HepG2 (cell line): Measurements from ENCODE around the gene MCC. TPM values are rescaled to one million over a fixed set of nuclear protein-coding genes. Genes with fewer than 3 reads are reported as not detected.
"Not testable (repeated sequence)": the region's sequence is repeated elsewhere in the genome, so short reads cannot be mapped to it uniquely, and the experiment has no call there.

Experiments used
- BORCS8-MEF2B ChIP-seq: sonication (generic); formaldehyde crosslinking; IDR thresholded peaks from 2 replicates; pipeline ENCODE4 v1.8.0; 2022; ENCODE audit warnings: mild to moderate bottlenecking, missing genetic modification reagents
- HNF4A ChIP-seq: sonication (generic); formaldehyde crosslinking; IDR thresholded peaks from 2 replicates; pipeline ENCODE4 v1.4.0; 2020; ENCODE audit warnings: missing genetic modification reagents
- MED1 ChIP-seq: sonication (generic); formaldehyde crosslinking; IDR thresholded peaks from 2 replicates; pipeline ENCODE4 v1.4.0; 2020; ENCODE audit warnings: missing genetic modification reagents
- MYC ChIP-seq: sonication (generic); formaldehyde crosslinking; IDR thresholded peaks from 2 replicates; pipeline ENCODE4 v1.9.0; 2021; ENCODE audit warnings: missing genetic modification reagents, borderline replicate concordance
- NR2C2 ChIP-seq: sonication (generic); formaldehyde crosslinking; IDR thresholded peaks from 2 replicates; pipeline ENCODE4 v1.4.0; 2020; ENCODE audit warnings: missing genetic modification reagents, mild to moderate bottlenecking, moderate library complexity, borderline replicate concordance
- RAD21 ChIP-seq: fragments of 450-650 bp; formaldehyde crosslinking; IDR thresholded peaks from 2 replicates; pipeline ENCODE4 v1.5.0; 2020; ENCODE audit warnings: mild to moderate bottlenecking
- SOX6 ChIP-seq, 2 experiments: fragments of 450-650 bp in 1 of 2; sonication (generic) in 1 of 2; formaldehyde crosslinking in 1 of 2; IDR thresholded peaks; 2 replicates each; pipeline versions ENCODE4 v1.4.0 to v1.6.1; 2017 to 2020; ENCODE audit warnings: antibody characterized with exemption in 1 of 2, mild to moderate bottlenecking in 1 of 2, missing genetic modification reagents in 1 of 2
- SP5 ChIP-seq: IDR thresholded peaks from 2 replicates; pipeline ENCODE4 v1.6.1; 2016; ENCODE audit warnings: low read depth, borderline replicate concordance
- STAG1 ChIP-seq: sonication (generic); formaldehyde crosslinking; IDR thresholded peaks from 2 replicates; pipeline ENCODE4 v1.4.0; 2020; ENCODE audit warnings: missing genetic modification reagents
- ZFY ChIP-seq: sonication (generic); formaldehyde crosslinking; IDR thresholded peaks from 2 replicates; pipeline ENCODE4 v1.4.0; 2020; ENCODE audit warnings: missing genetic modification reagents
- ZNF614 ChIP-seq: IDR thresholded peaks from 2 replicates; pipeline ENCODE4 v1.6.1; 2018; ENCODE audit warnings: missing biosample characterization, missing genetic modification reagents, inconsistent platforms, borderline replicate concordance
- ZNF792 ChIP-seq: IDR thresholded peaks from 2 replicates; pipeline ENCODE4 v1.6.1; 2016
- polyA plus RNA-seq, 8 experiments: library from polyadenylated mRNA; depleted of rRNA in 3 of 8; stranded (reverse) in 7 of 8; unstranded in 1 of 8; fragments of >200 nt; fragmentation: Illumina TruSeq in 4 of 8; extraction: Trizol in 4 of 8; gene quantifications; 2 replicates each; pipeline versions ENCODE4 v1.2.1 to v1.2.3, GENCODE V29; 2011 to 2016; ENCODE audit warnings: low read depth in 4 of 8, missing spikeins in 1 of 8, mixed read lengths in 1 of 8; ENCODE audit not compliant: insufficient read depth in 1 of 8
- total RNA-seq, 5 experiments: library from RNA; depleted of rRNA; stranded (reverse); fragments of >200 nt; fragmentation: Illumina TruSeq; extraction: Trizol; gene quantifications; 2 replicates each; pipeline ENCODE4 v1.2.3, GENCODE V29; 2016; ENCODE audit warnings: low read depth in 1 of 5
- TF ChIP-seq, protein P1 (sequence below): sonication (generic); formaldehyde crosslinking; IDR thresholded peaks from 2 replicates; pipeline ENCODE4 v1.5.0; 2020; ENCODE audit warnings: mild to moderate bottlenecking, missing genetic modification reagents, moderate library complexity
- TF ChIP-seq, protein P2 (sequence below): sonication (generic); formaldehyde crosslinking; IDR thresholded peaks from 2 replicates; pipeline ENCODE4 v1.4.0; 2020; ENCODE audit warnings: missing genetic modification reagents, low read depth, mild to moderate bottlenecking, borderline replicate concordance
- TF ChIP-seq, protein P3 (sequence below): sonication (generic); formaldehyde crosslinking; IDR thresholded peaks from 2 replicates; pipeline ENCODE4 v1.5.1; 2020; ENCODE audit warnings: mild to moderate bottlenecking, moderate library complexity, missing genetic modification reagents
- TF ChIP-seq, protein P4 (sequence below): IDR thresholded peaks from 2 replicates; pipeline ENCODE4 v1.6.1; 2016; ENCODE audit warnings: mild to moderate bottlenecking
- TF ChIP-seq, protein P5 (sequence below): sonication (generic); formaldehyde crosslinking; IDR thresholded peaks from 2 replicates; pipeline ENCODE4 v1.4.0; 2020; ENCODE audit warnings: missing genetic modification reagents
- TF ChIP-seq, protein P6 (sequence below): IDR thresholded peaks from 2 replicates; pipeline ENCODE4 v1.6.1; 2016

Gene MCC
- total and polyA plus RNA-seq, 2 of the 13 experiments (the other 11 are each of a cell fraction or from before 2014, with no cell fraction given), result 0.55 to 2.4 TPM

DNA sequence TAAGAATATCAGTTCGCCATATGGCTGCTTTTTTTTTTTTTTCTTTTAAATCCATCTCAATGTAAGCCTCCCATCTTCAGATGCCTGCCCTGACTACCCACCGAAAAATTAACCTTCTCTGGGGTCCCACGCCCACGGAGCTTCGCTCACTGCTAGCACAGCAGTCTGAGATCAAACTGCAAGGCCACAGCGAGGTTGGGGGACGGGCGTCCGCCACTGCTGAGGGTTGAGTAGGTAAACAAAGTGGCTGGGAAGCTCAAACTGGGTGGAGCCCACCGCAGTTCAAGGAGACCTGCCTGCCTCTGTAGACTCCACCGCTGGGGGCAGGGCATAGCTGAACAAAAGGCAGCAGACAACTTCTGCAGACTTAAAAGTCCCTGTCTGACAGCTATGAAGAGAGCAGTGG is 414.6 kb downstream of the MCC start (continued):
- TF ChIP-seq MED1 (CRISPR knock-in tag) (peak; percentile 29; the same call in 1 of the 2 replicates), ZFY (peak; percentile 44; the same call in 1 of the 2 replicates), NR2C2 (CRISPR knock-in tag) (peak; percentile 15; the same call in 1 of the 2 replicates), STAG1 (CRISPR knock-in tag) (peak; percentile 59), MYC (CRISPR knock-in tag) (0 out of 2 replicates have a peak, but pooled peaks have one; percentile 21), ZNF792 (CRISPR knock-in tag) (peak; percentile 19; the same call in 1 of the 2 replicates), BORCS8-MEF2B (CRISPR knock-in tag) (0 out of 2 replicates have a peak, but pooled peaks have one; percentile 45), HNF4A (CRISPR knock-in tag) (peak; percentile 59), ZNF614 (CRISPR knock-in tag) (peak; percentile 54; the same call in 1 of the 2 replicates), SP5 (CRISPR knock-in tag) (peak; percentile 89), SOX6 (CRISPR knock-in tag; IDR thresholded peaks at IDR 0.05) (0 out of 2 replicates have a peak, but pooled peaks have one; percentile 18), RAD21 (CRISPR knock-in tag) (0 out of 2 replicates have a peak, but pooled peaks have one; percentile 17)
- TF ChIP-seq, protein P1, sequence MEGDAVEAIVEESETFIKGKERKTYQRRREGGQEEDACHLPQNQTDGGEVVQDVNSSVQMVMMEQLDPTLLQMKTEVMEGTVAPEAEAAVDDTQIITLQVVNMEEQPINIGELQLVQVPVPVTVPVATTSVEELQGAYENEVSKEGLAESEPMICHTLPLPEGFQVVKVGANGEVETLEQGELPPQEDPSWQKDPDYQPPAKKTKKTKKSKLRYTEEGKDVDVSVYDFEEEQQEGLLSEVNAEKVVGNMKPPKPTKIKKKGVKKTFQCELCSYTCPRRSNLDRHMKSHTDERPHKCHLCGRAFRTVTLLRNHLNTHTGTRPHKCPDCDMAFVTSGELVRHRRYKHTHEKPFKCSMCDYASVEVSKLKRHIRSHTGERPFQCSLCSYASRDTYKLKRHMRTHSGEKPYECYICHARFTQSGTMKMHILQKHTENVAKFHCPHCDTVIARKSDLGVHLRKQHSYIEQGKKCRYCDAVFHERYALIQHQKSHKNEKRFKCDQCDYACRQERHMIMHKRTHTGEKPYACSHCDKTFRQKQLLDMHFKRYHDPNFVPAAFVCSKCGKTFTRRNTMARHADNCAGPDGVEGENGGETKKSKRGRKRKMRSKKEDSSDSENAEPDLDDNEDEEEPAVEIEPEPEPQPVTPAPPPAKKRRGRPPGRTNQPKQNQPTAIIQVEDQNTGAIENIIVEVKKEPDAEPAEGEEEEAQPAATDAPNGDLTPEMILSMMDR (CRISPR knock-in tag), result peak; percentile 70
- TF ChIP-seq, protein P2, sequence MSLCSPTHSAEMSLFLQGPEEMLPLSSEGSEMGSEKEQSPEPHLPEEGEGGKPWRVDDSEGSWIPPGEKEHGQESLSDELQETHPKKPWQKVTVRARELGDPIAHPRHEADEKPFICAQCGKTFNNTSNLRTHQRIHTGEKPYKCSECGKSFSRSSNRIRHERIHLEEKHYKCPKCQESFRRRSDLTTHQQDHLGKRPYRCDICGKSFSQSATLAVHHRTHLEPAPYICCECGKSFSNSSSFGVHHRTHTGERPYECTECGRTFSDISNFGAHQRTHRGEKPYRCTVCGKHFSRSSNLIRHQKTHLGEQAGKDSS (CRISPR knock-in tag), result 0 out of 2 replicates have a peak, but pooled peaks have one; percentile 43
- TF ChIP-seq, protein P3, sequence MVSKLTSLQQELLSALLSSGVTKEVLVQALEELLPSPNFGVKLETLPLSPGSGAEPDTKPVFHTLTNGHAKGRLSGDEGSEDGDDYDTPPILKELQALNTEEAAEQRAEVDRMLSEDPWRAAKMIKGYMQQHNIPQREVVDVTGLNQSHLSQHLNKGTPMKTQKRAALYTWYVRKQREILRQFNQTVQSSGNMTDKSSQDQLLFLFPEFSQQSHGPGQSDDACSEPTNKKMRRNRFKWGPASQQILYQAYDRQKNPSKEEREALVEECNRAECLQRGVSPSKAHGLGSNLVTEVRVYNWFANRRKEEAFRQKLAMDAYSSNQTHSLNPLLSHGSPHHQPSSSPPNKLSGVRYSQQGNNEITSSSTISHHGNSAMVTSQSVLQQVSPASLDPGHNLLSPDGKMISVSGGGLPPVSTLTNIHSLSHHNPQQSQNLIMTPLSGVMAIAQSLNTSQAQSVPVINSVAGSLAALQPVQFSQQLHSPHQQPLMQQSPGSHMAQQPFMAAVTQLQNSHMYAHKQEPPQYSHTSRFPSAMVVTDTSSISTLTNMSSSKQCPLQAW (CRISPR knock-in tag), result peak; percentile 48; the same call in 1 of the 2 replicates
- TF ChIP-seq SOX6 (IDR thresholded peaks at IDR 0.05), result not testable (repeated sequence)
- TF ChIP-seq, protein P4, sequence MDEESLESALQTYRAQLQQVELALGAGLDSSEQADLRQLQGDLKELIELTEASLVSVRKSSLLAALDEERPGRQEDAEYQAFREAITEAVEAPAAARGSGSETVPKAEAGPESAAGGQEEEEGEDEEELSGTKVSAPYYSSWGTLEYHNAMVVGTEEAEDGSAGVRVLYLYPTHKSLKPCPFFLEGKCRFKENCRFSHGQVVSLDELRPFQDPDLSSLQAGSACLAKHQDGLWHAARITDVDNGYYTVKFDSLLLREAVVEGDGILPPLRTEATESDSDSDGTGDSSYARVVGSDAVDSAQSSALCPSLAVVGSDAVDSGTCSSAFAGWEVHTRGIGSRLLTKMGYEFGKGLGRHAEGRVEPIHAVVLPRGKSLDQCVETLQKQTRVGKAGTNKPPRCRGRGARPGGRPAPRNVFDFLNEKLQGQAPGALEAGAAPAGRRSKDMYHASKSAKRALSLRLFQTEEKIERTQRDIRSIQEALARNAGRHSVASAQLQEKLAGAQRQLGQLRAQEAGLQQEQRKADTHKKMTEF (CRISPR knock-in tag), result 0 out of 2 replicates have a peak, but pooled peaks have one; percentile 44
- TF ChIP-seq, protein P5, sequence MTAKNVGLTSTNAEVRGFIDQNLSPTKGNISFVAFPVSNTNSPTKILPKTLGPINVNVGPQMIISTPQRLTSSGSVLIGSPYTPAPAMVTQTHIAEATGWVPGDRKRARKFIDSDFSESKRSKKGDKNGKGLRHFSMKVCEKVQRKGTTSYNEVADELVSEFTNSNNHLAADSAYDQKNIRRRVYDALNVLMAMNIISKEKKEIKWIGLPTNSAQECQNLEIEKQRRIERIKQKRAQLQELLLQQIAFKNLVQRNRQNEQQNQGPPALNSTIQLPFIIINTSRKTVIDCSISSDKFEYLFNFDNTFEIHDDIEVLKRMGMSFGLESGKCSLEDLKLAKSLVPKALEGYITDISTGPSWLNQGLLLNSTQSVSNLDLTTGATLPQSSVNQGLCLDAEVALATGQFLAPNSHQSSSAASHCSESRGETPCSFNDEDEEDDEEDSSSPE (CRISPR knock-in tag), result 0 out of 2 replicates have a peak, but pooled peaks have one; percentile 11
- TF ChIP-seq, protein P6, sequence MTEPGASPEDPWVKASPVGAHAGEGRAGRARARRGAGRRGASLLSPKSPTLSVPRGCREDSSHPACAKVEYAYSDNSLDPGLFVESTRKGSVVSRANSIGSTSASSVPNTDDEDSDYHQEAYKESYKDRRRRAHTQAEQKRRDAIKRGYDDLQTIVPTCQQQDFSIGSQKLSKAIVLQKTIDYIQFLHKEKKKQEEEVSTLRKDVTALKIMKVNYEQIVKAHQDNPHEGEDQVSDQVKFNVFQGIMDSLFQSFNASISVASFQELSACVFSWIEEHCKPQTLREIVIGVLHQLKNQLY (CRISPR knock-in tag), result 0 out of 2 replicates have a peak, but pooled peaks have one; percentile 26
